Activated CD4-positive, alpha-beta T cell treated with anti-CD3 and anti-CD28 coated beads, Interleukin-2, amount 50 U/mL, for 4 hours (primary cell): Measurements from ENCODE around the gene C14orf119.

Experiments used
- DNase-seq, 2 experiments: peaks; one replicate each; pipeline ENCODE4 v3.0.0-alpha.2; 2020

The C14orf119 gene

GRCh38 chr14:23112359-23113178, 17.3 kb downstream of the C14orf119 start:
- DNase-seq = no peak

GRCh38 chr14:23113431-23114119, 18.3 kb downstream of the C14orf119 start:
- DNase-seq = no peak

- no peak for DNase-seq
Measured at GRCh38 chr14:23114120-23114458, 18.8 kb downstream of the C14orf119 start.

GRCh38 chr14:23114669-23115038, 19.3 kb downstream of the C14orf119 start:
- DNase-seq = no peak

- DNase-seq = no peak
Measured at GRCh38 chr14:23115039-23115731, 19.9 kb downstream of the C14orf119 start.

GRCh38 chr14:23115918-23116317, 20.6 kb downstream of the C14orf119 start:
- DNase-seq = no peak

- DNase-seq = no peak
Measured at GRCh38 chr14:23117371-23118020, 22.2 kb downstream of the C14orf119 start.

GRCh38 chr14:23118506-23119362, 23.4 kb downstream of the C14orf119 start, which contains the start of gene CEBPE:
Gene CEBPE, minus strand, starts transcription at chr14:23119255. Its CDS starts 164 bp downstream, at chr14:23119091.
- DNase-seq = no peak

- no peak for DNase-seq
Measured at GRCh38 chr14:23119363-23120327, 24.3 kb downstream of the C14orf119 start.

GRCh38 chr14:23120541-23121251, 25.4 kb downstream of the C14orf119 start:
- peak; percentile 66 for DNase-seq

GRCh38 chr14:23121361-23121771, 26.1 kb downstream of the C14orf119 start:
- no peak for DNase-seq

- no peak for DNase-seq
Measured at GRCh38 chr14:23122086-23122485, 26.8 kb downstream of the C14orf119 start.

- no peak for DNase-seq
Measured at GRCh38 chr14:23123419-23123818, 28.1 kb downstream of the C14orf119 start.

GRCh38 chr14:23124337-23124954, 29.1 kb downstream of the C14orf119 start:
- no peak for DNase-seq

GRCh38 chr14:23125011-23125410, 29.7 kb downstream of the C14orf119 start:
- no peak for DNase-seq

GRCh38 chr14:23125933-23126524, 30.7 kb downstream of the C14orf119 start:
- DNase-seq = no peak

GRCh38 chr14:23126548-23127278, 31.4 kb downstream of the C14orf119 start:
- DNase-seq = no peak

- no peak for DNase-seq
Measured at GRCh38 chr14:23127861-23128260, 32.6 kb downstream of the C14orf119 start.
